NCI-H146 treated with DMSO at 0.1 percent for 48 hours (cell line): ENCODE results near the gene TESK2.
"Not testable (repeated sequence)": the region's sequence is repeated elsewhere in the genome, so short reads cannot be mapped to it uniquely, and the experiment has no call there.

Source experiments
- DNase-seq: peaks from one replicate; lab custom pipeline; 2025; ENCODE audit not compliant: unreplicated experiment; lab: John Stamatoyannopoulos, UW

TESK2 gene

DNA sequence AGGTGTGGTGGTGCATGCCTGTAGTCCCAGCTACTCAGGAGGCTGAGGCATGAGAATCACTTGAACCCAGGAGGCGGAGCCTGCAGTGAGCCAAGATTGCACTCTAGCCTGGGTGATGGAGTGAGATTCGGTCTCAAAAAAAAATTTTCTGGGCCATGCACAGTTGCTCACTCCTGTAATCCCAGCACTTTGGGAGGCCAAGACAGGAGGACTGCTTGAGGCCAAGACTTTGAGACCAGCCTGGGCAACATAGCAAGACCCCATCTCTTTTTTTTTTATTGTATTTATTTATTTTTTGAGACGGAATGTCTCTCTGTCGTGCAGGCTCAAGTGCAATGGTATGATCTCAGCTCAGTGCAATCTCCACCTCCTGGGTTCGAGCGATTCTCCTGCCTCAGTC is 16.8 kb downstream of the TESK2 start:
- not testable (repeated sequence) for DNase-seq

DNA sequence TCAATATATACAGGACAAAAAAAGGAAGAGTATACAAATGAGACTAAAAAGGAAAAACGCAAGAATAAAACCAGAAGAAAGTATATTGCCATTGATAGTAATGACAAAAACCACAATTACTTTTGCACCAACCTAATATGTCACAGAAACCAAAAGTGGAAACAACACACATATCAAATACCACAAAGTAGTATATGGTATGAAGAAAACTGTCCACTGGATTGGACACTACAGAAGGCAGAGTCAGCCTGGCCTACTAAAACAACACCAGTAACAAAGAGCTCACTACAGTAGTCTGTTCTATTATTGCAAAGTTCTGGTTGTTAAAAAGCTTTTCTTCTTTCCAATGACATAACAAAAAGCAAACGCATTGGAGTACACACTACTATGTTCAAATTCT is 17.7 kb downstream of the TESK2 start:
- DNase-seq, result no peak

DNA sequence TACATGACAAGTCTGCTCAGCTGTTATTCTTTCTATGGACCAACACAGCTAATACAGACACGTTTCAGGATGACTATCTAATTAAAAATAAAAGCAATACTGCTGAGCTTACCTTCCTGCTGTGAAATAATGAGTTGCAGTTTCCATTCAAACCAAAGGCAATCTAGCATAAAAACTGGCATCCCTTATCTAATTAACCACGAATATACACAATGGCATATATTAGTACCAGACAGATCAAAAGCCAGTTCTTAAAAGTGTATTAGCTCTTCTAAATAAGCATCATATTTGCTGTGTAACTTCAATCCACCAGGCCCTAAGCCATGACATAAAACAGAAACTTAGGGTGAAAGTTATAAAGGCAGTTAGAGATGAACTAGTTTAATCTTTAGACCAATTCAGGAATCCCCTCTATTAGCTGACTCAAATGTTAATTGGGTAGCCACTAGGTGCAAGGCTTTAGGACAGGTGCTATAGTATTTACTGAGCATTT is 20.6 kb downstream of the TESK2 start:
- DNase-seq, result peak; percentile 1

DNA sequence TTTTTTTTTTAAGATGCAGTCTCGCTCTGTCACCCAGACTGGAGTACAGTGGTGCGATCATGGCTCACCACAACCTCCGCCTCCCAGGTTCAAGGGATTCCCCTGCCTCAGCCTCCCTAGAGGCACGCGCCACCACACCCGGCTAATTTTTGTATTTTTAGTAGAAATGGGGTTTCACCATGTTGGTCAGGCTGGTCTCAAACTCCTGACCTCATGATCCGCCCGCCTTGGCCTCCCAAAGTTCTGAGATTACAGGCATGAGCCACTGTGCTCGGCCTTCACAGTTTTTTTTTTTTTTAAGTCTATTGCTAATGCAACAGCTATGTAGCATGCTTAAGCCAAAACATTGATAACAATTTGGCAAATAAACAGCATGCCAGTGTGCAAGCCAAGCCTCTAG is 23.6 kb downstream of the TESK2 start:
- not testable (repeated sequence) for DNase-seq

DNA sequence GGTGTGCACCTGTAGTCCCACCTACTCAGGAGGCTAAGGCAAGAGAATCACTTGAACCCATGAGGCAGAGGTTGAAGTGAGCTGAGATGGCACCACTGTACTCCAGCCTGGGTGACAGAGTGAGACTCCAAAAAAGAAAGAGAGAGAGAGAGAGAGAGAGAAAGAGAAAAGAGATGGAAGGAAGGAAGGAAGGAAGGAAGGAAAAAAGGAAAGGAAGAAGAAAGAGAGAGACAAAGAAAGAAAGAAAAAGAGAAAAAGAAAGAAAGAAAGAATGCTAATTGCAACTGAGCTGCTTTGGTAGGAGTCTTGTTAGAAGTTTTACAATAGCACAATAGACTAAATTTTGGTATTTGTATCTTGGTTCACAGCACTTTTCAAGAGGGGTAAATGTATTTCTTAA is 25.7 kb downstream of the TESK2 start:
- no peak for DNase-seq

DNA sequence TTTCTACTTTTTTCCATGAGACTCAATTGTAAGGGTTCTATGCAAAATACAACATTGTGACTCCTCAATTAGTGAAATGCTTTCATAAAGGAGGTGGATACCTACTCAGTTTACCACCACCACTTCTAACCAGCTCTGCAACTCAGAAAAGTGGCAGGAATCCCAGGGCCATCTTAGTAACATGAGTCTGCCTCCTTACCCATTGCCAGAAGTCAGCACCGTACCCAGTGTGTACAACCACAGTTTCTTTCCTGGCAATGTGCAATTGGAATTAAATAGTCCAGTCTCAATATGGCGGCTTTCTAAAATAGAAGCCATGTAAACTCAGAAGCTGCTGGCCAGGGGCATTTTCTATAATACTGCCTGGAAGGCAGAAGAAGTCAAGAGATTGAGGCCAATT is 32.1 kb downstream of the TESK2 start:
- no peak for DNase-seq

DNA sequence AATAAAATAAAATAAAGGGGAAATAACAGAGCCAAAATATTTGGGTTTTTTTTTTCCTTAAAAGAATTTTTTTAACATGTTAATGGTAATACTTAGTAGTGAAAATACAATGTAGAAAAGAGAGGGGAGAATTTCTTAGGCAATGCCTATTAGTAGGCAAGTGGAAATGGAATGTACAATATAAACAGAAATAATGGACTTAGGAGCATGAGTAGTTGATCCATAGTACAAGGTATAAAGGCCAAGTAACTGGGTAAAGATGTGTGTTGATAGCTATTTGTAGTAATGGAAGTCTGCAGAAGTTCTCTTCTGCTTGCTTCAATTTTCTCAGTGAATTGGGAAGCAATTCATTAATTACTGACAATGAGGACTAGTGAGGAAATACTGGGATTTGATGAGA is 34.4 kb downstream of the TESK2 start:
- DNase-seq, result no peak

DNA sequence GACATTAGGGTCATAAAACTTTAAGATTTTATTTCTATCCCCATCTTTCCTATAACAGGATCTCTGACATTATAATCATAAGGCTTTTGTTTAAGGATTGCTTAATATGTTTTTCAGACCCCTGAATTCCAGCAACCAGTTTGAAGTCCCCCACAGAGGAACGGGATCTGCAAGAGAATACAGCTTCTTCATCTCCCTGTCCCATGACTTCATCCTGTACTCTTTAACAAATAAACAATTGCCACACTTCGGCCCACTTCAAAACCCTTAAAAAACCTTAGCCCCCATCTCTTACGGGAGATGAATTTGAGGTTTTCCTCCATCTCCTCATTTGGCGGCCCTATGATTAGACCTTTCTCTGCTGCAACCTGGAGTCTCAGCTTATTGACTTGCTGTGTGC is 35.8 kb downstream of the TESK2 start:
- no peak for DNase-seq

DNA sequence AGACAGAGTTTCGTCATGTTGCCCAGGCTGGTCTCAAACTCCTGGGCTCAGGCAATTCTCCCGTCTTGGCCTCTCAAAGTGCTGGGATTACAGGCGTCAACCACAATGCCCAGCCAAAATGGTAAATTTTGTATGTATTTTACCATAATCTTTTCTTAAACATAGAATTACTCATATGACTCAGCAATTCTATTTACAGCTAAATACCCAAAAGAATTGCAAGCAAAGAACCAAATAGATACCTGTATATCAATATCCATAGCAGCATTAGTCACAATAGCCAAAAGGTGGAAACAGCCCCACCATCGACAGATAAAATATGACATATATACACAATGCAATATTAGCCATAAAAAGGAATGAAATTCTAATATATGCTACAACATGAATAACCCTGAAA is 36.5 kb downstream of the TESK2 start:
- no peak for DNase-seq

DNA sequence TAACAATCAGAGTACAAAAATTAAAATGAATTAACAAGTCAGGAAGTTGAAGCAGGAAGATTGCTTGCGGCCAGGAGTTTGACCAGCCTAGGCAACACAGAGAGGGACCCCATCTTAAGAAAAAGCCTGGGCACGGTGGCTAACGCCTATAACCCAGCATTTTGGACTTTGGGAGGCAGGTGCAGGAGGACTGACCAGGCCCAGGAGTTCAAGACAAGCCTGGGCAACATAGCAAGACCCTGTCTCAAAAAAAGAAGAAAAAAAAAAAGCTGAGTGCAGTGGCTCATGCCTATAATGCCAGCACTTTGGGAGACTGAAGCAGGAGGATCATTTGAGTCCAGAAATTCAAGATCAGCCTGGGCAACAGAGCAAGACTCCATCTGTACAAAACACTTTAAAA is 38.5 kb downstream of the TESK2 start:
- DNase-seq, result no peak

DNA sequence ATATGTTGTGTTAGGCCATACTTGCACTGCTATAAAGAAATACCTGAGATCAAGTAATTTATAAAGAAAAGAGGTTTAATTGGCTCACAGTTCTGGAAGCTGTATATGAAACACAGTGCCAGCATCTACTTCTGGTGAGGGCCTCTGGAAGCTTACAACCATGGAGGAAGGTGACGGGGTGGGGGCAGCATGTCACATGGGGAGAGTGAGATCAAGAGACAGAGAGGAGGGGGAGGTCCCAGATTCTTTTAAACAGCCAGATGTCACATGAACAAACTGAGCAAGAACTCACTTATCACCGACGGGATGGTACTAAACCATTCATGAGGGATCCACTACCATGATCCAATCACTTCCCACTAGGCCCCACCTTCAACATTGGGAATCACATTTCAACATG is 42.6 kb downstream of the TESK2 start:
- DNase-seq, result no peak

DNA sequence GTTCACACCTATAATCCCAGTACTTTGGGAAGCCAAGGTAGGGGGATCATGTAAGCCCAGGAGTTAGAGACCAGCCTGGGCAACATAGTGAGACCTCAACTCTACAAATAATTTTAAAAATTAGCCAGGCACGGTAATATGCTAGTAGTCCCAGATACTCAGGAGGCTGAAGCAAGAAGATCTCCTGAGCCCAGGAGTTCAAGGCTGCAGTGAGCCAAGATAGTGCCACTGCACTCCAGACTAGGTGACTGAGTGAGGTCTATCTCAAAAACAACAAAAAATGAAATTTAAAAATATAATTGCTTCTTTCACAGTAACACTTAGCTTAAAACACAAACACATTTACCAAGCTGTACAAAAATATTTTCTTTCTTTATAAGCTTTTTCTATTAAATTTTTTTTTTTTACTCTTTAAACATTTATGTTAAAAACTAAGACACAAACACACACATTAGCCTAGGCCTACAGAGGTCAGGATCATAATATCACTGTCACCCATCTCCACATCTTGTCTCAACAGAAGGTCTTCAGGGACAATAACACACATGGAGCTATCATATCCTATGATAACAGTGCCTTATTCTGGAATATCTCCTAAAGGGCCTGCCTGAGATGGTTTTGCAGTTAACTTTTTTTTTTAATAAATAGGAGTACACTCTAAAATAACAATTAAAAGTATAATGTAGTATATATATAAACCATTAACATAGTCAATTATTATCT is 43.9 kb downstream of the TESK2 start:
- no peak for DNase-seq

DNA sequence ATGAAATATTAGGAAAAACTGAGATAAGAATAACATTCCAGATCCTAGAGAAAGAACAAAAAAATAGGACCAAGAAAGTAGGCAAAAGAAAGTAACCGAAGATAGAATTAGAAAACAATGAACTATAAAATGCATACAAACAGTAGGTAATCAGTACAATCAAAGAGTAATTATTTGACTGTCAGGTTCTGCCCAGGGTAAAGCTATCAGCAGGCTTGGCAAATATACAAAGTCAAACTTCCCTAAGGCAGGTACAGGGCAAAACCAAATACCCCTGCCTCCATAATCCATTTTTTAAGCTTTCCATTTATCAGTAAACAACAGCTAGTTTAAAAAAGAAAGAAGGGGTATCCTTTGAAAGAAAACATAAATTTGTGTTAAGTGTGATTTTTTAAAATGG is 44.4 kb downstream of the TESK2 start:
- DNase-seq, result no peak

DNA sequence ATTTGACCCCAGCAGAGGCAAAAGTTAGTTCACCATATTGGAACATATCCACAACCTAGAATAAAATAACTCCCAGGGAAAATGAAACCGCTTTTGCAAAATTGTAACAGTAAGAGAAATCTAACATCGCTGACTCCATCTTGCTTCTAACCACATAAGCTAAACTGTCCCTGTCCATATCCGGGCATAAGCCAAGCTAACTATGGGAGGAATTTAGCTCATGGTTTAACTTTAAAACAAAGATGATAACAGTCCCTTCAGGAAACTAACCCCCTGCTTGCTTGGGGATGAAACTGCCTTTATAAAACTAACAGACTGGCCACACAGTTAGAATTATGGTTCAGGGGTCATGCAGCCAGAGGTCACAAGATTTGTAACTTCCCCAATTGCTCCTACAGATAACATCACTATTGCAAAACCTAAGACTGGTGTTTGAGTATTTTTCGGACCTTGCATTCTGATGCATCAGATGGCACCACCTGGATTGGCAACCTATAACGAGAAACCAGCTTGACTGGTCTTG is 46.3 kb downstream of the TESK2 start:
- no peak for DNase-seq

DNA sequence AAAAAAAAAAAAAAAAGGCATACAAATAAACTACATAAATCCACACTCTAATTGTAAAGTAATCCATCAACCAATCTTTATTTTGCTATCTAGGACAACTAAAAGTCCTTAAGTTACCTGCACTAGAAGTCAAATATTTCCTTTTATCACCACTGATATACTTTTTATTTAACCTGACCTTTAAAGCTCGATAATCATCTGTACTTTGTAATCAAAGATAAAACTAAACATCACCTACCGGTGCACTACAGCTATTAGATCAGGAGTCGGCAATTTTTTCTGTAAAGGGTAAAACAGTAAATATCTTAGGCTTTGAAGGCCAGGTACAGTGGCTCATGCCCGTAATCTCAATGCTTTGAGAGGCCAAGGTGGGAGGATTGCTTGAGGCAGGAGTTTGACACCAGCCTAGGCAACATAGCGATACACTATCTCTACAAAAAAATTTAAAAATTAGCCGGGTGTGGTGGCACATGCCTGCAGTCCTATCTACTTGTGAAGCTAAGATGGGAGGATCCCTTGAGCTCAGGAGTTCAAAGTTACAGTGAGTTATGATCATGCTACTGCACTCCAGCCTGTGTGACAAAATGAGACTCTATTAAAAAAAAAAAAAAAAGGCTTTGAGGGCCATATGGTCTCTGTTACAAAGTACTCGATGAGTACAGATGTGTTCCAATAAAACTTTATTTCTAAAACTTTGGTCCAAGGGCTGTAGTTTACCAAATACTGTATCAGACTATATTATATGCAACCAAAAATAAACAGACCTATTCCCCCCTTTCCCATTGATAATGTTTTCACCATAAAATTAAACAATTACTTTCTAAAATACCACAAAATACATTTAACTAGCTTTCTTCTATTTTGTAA is 47.1 kb downstream of the TESK2 start:
- no peak for DNase-seq

DNA sequence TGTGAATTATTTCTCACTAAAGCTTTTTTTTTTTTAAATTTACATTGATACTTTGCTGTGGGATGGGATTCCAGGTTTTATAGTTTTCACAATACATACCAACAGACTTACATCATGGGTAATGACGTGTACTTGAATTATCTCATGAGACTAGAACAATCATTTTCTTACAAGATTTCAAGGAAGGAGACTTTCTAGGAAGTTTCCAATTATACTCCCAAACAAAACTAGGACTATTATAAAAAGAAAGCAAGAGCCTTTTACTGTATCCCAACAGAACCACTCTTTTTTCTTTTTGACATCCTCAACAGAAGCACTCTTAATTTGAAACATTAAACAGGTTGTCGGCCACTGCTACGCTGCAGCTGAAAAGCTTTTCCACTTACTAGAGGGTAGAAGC is 48.7 kb downstream of the TESK2 start:
- no peak for DNase-seq

DNA sequence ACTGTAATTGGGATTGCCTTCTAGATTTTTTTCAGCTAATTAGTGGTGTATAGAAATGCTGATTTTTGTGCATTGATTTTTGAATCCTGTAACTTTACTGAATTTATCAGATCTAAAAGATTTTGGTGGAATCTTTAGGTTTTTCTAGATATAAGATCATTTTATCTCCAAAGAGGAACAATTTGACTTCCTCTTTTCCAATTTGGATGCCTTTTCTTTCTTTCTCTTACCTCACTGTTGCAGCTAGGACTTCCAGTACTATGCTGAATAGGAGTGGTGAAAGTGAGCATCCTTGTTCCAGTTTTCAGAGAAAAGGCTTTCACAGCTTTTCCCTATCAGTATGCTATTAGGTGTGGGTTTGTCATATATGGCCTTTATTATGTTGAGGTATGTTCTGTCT is 53.6 kb downstream of the TESK2 start:
- DNase-seq, result no peak

DNA sequence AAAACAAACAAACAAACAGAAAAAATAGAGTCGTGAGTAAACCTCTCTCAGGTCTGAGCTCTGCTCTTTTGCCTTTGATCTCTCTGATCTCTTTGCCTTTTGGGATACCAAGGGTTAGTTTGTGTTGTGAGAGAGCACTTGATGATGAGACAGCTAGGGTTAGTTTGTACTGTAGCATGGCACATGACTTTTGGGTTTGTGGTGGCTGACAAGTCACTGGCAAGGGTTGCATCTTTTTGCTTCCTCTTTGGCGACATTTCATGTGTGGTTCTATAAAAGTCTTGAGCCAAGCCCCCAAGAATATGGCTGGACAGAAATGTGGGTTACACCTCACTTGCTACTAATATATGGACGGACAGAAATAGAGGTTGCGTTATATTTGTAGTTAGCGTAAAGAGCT is 60.5 kb downstream of the TESK2 start:
- DNase-seq, result no peak

DNA sequence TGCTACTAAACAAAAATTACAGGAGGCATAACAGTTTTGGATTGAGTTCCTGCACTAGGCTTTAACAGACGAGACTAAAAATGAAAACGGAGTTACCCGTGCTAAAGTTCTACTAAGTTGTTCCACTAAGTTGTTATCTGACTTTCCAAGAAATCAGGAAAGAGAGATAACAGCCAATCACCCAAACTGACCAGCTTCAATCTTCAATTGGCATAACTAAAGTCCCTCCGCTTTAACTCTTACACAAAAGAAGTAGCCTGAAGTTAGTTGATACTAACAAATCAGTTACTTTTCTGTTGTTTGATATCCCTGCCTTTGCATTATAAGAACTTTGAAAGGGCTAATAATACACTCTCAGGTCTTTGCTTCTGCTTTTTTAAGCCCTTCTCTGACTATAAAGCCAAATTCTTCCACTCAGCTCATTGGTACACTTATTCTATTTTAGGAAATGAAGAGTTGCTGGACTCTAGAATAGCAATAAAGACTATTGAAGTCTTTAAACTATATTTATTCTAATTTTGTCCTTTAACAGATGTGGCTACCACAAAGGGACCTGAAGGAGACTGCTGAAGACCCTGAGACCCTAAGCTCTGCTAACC is 61.3 kb downstream of the TESK2 start:
- no peak for DNase-seq

DNA sequence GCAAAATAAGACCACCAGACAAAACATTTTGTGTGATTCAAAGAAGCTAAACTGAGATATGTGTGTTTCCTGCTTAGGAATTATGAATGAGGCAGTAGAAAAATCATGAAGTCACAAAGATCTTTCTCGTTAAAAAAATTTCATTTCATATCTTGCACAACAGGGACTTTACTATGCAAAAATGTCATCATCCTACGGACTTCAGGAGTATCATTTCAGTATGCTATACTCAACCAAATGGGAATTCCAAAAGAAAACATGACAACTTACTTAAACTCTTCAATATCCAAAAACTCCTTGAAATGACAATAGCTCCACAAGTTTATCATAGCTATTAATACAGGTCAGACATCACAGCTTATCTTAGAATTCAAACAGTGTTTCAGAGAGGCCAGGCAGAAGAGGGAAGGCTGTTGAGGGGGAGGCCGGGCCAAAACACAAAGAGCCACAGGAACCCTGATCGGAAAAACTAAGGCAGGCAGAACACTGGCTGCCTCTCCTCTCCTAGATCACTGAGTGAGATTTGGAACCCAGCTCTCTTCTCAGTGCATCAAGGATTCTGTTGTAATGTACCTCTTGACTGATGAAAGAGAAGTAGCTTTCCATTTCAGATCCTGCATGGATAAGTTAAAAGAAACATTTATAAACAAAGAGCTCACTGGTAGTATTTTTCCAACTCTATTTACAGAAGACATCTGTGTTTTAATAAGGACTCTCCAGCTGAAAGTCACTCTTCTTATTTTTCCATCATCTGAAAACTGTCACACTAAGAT is 66.9 kb downstream of the TESK2 start:
- DNase-seq, result no peak

DNA sequence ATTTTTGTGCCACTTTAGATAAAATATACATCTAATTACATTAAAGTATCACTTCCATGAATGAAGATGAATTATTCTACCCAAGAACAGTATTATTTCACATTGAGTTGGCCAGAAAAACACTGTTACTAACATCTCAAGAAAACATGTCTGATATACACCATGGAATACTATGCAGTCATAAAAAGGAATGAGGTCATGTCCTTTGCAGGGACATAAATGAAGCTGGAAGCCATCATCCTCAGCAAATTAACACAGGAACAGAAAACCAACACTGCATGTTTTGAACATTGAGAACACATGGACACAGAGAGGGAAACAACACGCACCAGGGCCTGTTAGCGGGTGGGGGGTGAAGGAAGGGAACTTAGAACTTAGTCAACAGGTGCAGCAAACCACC is 69.0 kb downstream of the TESK2 start:
- no peak for DNase-seq
